Measurements from ENCODE around the gene TOR1AIP1.
"Not testable (repeated sequence)": the region's sequence is repeated elsewhere in the genome, so short reads cannot be mapped to it uniquely, and the experiment has no call there.

TOR1AIP1 gene, protein sequence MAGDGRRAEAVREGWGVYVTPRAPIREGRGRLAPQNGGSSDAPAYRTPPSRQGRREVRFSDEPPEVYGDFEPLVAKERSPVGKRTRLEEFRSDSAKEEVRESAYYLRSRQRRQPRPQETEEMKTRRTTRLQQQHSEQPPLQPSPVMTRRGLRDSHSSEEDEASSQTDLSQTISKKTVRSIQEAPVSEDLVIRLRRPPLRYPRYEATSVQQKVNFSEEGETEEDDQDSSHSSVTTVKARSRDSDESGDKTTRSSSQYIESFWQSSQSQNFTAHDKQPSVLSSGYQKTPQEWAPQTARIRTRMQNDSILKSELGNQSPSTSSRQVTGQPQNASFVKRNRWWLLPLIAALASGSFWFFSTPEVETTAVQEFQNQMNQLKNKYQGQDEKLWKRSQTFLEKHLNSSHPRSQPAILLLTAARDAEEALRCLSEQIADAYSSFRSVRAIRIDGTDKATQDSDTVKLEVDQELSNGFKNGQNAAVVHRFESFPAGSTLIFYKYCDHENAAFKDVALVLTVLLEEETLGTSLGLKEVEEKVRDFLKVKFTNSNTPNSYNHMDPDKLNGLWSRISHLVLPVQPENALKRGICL

DNA sequence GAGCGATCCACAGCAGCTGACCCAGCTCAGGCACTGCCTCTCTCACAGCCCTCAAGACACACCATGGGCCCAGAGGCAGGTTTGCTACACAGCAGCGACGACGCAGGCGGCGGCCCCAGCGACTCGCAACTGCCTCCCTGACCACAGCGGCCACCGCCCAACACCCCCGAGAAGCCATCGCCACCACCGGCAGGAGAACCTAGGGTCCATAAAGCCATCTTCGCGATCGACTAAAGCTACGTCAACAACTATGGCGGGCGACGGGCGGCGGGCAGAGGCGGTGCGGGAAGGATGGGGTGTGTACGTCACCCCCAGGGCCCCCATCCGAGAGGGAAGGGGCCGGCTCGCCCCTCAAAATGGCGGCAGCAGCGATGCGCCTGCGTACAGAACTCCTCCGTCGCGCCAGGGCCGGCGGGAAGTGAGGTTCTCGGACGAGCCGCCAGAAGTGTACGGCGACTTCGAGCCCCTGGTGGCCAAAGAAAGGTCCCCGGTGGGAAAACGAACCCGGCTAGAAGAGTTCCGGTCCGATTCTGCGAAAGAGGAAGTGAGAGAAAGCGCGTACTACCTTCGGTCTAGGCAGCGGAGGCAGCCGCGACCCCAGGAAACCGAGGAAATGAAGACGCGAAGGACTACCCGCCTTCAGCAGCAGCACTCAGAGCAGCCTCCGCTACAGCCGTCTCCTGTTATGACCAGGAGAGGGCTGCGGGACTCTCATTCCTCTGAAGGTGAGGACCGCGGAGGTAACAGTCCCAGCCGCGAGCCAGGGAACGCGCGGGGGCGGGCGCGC, at the start of gene TOR1AIP1:
Gene TOR1AIP1, plus strand, starts transcription at position 33 of the 787 bp plus-strand sequence. Its CDS starts 218 bp downstream, at position 251.
- DNase-seq (ENCODE audit: insufficient read length, low spot score) (peak; percentile 75), FAIRE-seq (peak; percentile 64)
- peak; percentile 92 for TF ChIP-seq POLR2A (IDR thresholded peaks at IDR 0.05; ENCODE audit: low read depth, low read length)

DNA sequence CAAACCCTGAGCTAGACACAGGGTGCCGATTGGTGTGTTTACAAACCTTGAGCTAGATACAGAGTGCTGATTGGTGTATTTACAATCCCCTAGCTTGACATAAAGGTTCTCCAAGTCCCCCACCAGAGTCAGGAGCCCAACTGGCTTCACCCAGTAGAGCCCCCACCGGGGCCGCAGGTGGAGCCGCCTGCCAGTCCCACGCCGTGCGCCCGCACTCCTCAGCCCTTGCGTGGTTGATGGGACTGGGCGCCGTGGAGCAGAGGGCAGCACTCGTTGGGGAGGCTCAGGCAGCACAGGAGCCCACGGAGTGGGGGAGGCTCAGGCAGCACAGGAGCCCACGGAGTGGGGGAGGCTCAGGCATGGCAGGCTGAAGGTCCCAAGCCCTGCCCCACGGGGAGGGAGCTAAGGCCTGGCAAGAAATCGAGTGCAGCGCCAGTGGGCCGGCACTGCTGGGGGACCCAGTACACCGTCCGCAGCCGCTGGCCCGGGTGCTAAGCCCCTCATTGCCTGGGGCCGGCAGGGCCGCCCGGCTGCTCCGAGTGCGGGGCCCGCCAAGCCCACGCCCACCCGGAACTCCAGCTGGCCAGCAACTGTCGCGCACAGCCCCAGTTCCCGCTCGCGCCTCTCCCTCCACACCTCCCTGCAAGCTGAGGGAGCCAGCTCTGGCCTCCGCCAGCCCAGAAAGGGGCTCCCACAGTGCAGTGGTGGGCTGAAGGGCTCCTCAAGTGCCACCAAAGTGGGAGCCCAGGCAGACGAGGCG, 45.2 kb upstream of the TOR1AIP1 start:
- not testable (repeated sequence) for FAIRE-seq; DNase-seq (ENCODE audit: insufficient read length, low spot score)

DNA sequence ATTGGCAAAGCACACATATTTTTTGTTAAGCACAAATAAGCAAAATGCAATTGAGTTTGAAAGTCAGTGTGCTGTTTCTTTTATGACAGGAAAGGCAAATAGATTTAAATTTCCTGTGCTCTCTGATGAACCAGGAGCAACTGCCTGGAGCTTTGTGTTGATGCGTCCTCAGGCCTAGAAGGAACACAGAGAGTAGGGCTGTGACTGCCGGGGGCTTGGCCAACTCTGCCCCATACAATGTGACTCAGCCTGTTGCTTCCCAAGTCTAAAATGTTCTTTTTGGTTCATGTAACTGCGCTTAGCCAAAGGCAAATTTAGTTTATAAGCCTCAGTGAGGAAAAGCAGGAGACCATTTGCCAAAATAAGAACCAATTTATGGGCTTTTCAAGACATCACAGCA, 42.0 kb upstream of the TOR1AIP1 start:
- no peak for FAIRE-seq
- no peak for DNase-seq (ENCODE audit: insufficient read length, low spot score)
- TF ChIP-seq POLR2A (IDR thresholded peaks at IDR 0.05; ENCODE audit: low read depth, low read length), result no peak

DNA sequence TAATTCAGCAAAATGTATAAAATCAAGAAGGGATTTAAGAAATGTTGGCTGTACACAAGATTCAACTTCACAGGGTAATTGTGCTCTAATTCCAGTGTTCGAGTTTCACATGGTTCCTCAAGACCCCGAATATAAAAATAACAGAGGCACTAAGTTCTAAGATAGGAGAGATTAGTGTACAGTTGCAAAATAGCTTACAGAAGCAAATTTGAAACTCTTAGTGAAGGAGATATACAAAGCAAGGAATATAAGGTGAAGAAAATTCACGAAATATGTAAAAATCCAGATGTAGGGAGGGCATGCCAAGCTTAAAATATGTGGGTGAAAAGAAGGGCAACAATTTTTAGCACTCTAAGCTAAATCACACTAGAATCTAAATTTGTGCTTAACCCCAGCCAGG, 33.9 kb upstream of the TOR1AIP1 start:
- DNase-seq (ENCODE audit: insufficient read length, low spot score), result no peak
- no peak for TF ChIP-seq POLR2A (IDR thresholded peaks at IDR 0.05; ENCODE audit: low read depth, low read length)
- no peak for FAIRE-seq

DNA sequence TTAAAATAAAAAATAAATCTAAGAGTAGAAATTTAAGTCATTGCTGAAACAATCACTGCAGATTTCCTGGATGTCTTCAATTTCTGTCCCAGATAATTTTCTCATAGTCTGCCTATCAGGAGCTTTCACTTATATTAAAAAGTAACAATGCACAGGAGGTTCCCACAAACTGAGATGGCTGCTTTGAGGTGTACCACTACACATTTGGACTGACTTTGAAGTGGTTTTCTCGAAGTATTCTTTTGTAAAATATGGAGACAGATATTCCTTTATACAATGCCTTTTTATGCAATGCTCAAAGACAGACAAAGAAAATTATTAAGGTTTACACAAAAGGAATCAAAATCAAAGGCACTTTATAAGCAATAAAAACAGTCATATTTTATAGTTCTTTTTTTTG, 29.0 kb upstream of the TOR1AIP1 start:
- no peak for TF ChIP-seq POLR2A (IDR thresholded peaks at IDR 0.05; ENCODE audit: low read depth, low read length)
- FAIRE-seq, result no peak
- DNase-seq (ENCODE audit: insufficient read length, low spot score), result no peak

DNA sequence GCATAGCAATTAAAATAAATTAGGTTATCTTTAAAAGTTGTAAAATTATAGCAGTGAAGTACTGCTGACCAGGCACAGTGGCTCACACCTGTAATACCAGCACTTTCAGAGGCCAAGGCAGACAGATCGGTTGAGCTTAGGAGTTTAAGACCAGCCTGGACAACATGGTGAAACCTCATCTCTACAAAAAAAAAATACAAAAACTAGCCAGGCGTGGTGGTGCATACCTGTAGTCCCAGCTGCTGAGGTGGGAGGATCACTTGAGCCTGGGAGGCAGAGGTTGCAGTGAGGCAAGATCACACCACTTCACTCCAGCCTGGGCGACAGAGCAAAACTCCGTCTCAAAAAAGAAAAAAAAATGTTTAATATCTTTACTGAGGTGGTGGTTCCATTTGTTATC, 26.3 kb upstream of the TOR1AIP1 start:
- DNase-seq (ENCODE audit: insufficient read length, low spot score); FAIRE-seq: not testable (repeated sequence)

DNA sequence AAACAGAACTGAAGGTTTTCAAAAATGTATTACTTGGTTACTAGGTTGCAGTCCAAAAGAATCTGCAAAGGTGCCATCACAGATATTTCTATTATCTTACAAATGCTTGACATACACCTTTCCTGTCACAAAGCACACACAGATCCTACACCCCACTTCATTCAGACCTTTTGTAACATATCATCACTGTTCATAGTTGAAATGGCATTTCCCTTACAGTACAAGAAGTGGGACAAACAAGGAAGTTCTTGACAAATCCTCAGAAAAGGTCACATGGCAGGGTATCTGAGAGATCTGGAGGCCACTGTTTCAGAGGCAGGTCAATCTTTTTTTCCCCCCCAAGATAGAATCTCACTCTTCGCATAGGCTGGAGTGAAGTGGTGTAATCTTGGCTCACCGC, 25.8 kb upstream of the TOR1AIP1 start:
- no peak for TF ChIP-seq POLR2A (IDR thresholded peaks at IDR 0.05; ENCODE audit: low read depth, low read length)
- FAIRE-seq, result no peak
- no peak for DNase-seq (ENCODE audit: insufficient read length, low spot score)

- no peak for FAIRE-seq
- no peak for TF ChIP-seq POLR2A (IDR thresholded peaks at IDR 0.05; ENCODE audit: low read depth, low read length)
These were observed 25.1 kb upstream of the TOR1AIP1 start for GRCh38 chr1:179857009-179857408.

DNA sequence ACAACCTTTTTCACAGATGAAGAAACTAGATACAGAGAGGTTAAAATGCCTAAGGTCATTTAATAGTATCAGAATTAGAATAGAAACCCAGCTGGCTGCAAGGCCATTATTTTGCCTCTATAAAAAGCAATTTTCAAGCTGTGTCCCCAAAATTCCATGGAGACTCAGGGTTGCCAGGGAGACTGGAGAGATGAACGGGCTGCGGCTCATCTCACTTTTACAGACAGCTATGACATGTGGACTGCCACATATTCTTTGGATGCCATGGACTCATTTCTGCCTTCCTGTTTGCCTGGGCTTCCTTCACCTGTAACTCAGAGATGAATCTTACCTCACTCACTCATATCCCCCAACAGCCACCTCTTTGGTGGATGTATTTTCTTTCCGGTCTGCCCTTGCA, 21.4 kb upstream of the TOR1AIP1 start:
- FAIRE-seq (no peak), DNase-seq (ENCODE audit: insufficient read length, low spot score) (no peak)
- TF ChIP-seq POLR2A (IDR thresholded peaks at IDR 0.05; ENCODE audit: low read depth, low read length), result no peak

More at GRCh38 chr1:179857009-179857408, 25.1 kb upstream of the TOR1AIP1 start:
- no peak for DNase-seq (ENCODE audit: insufficient read length, low spot score)

GRCh38 chr1:179865377-179865776, 16.7 kb upstream of the TOR1AIP1 start:
- FAIRE-seq (no peak), DNase-seq (ENCODE audit: insufficient read length, low spot score) (no peak)
- no peak for TF ChIP-seq POLR2A (IDR thresholded peaks at IDR 0.05; ENCODE audit: low read depth, low read length)

DNA sequence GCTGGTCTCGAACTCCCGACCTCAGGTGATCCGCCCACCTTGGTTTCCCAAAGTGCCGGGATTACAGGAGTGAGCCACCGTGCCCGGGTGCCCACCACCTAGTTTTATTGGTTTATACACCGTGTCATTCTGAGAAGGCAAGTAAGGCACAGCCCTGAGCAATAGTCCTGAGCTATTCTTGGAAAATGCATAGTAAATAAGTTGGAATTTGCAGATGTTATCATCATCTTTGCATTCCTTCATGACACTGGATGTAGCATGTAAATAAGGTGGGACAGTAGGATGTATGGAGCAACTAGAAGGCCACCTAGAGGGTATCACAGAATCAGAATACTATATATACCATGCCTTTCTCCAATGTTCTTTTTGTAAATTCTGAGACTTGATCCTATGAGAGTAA, 15.5 kb upstream of the TOR1AIP1 start:
- DNase-seq (ENCODE audit: insufficient read length, low spot score) (no peak), FAIRE-seq (no peak)
- no peak for TF ChIP-seq POLR2A (IDR thresholded peaks at IDR 0.05; ENCODE audit: low read depth, low read length)

GRCh38 chr1:179867493-179868330, 14.4 kb upstream of the TOR1AIP1 start:
- no peak for TF ChIP-seq POLR2A (IDR thresholded peaks at IDR 0.05; ENCODE audit: low read depth, low read length)
- FAIRE-seq (peak; percentile 84), DNase-seq (ENCODE audit: insufficient read length, low spot score) (peak; percentile 11)

GRCh38 chr1:179870870-179871269, 11.2 kb upstream of the TOR1AIP1 start:
- DNase-seq (ENCODE audit: insufficient read length, low spot score), result no peak
- no peak for FAIRE-seq
- TF ChIP-seq POLR2A (IDR thresholded peaks at IDR 0.05; ENCODE audit: low read depth, low read length), result no peak
